HCT116 (cell line): ENCODE results near the gene SPIN2B. TPM values are rescaled to one million over a fixed set of nuclear protein-coding genes. Genes with fewer than 3 reads are reported as not detected.

Experiments
- ATAC-seq: fragments of 200-7000 bp; cut with Tn5 transposase; 2 replicates; pipeline ENCODE4 v1.9.1; 2020; ENCODE audit warnings: mild to moderate bottlenecking, moderate library complexity
- BruUV-seq: library from RNA; stranded (reverse); fragments of 400-500 nt; replicated peaks from 2 replicates; lab custom pipeline; 2021; lab: Mats Ljungman, UMichigan
- CTCF ChIA-PET: fragments of 300-600 bp; sonication (Branson Sonifier 250); formaldehyde crosslinking; loops from one replicate; lab custom pipeline; 2021; ENCODE audit warnings: antibody characterized with exemption; lab: Charles Lee
- POLR2A ChIA-PET: fragments of 300-600, 350-600 bp; sonication (Branson Sonifier 250); formaldehyde crosslinking; loops from one replicate; lab custom pipeline; 2021; ENCODE audit warnings: antibody characterized with exemption; lab: Charles Lee
- RAD21 ChIA-PET, 2 experiments: fragments of 300-600 bp; sonication (Branson Sonifier 250); formaldehyde crosslinking; loops; one replicate each; lab custom pipeline; 2023; ENCODE audit warnings: low total read pairs in 2 of 2; ENCODE audit not compliant: uncharacterized antibody in 2 of 2, unreplicated experiment in 2 of 2, low non-redundant PET in 1 of 2; lab: Charles Lee
- DNase-seq: peaks from one replicate; pipeline ENCODE4 v3.0.0-alpha.2; 2010; ENCODE audit warnings: low read depth, low spot score
- H2AFZ ChIP-seq: fragments of 200-600 bp; shearing (Covaris generic), sonication (generic); 2 replicates; pipeline ENCODE4 v1.6.1; 2017; ENCODE audit warnings: low read depth, mixed run types, mixed read lengths, antibody characterized with exemption, low read length; ENCODE audit not compliant: poor library complexity, severe bottlenecking
- H3K27ac ChIP-seq: 2 replicates; pipeline ENCODE4 v1.5.1; 2012; ENCODE audit warnings: low read depth, low read length
- H3K27me3 ChIP-seq: fragments of 200-600 bp; sonication (generic); 2 replicates; pipeline ENCODE4 v1.6.1; 2016; ENCODE audit warnings: mixed run types, low read length, mixed read lengths; ENCODE audit not compliant: insufficient read depth
- H3K36me3 ChIP-seq, 2 experiments: fragments of 200-500 bp in 1 of 2; fragments of 200-600 bp in 1 of 2; sonication (Bioruptor generic) in 1 of 2; sonication (generic) in 1 of 2; 2 replicates each; pipeline versions ENCODE4 v1.5.1 to v1.6.1; 2014 to 2016; ENCODE audit warnings: low read length in 2 of 2, inconsistent platforms in 1 of 2, mixed read lengths in 1 of 2, mixed run types in 1 of 2; ENCODE audit not compliant: insufficient read depth in 2 of 2, control insufficient read depth in 1 of 2
- H3K4me1 ChIP-seq, 2 experiments: fragments of 200-600 bp in 1 of 2; sonication (generic) in 1 of 2; 2 replicates each; pipeline versions ENCODE4 v1.5.1 to v1.6.1; 2012 to 2017; ENCODE audit warnings: low read length in 2 of 2, inconsistent platforms in 1 of 2, mild to moderate bottlenecking in 1 of 2, mixed read lengths in 1 of 2, mixed run types in 1 of 2, moderate library complexity in 1 of 2; ENCODE audit not compliant: insufficient read depth in 2 of 2, control insufficient read depth in 1 of 2
- H3K4me2 ChIP-seq: fragments of 200-600 bp; sonication (generic); 2 replicates; pipeline ENCODE4 v1.6.1; 2017; ENCODE audit warnings: mixed run types, low read length, mixed read lengths
- H3K4me3 ChIP-seq, 2 experiments: fragments of 200-600 bp in 1 of 2; sonication (generic) in 1 of 2; replicated peaks in 1 of 2; 2 replicates each; pipeline ENCODE4 v1.5.1; 2011 to 2016; ENCODE audit warnings: low read length in 2 of 2, control low read depth in 1 of 2, low read depth in 1 of 2, mild to moderate bottlenecking in 1 of 2, mixed read lengths in 1 of 2, mixed run types in 1 of 2
- H3K79me2 ChIP-seq: fragments of 200-600 bp; sonication (generic); 2 replicates; pipeline ENCODE4 v1.6.1; 2017; ENCODE audit warnings: mild to moderate bottlenecking, mixed run types, low read length, moderate library complexity, mixed read lengths; ENCODE audit not compliant: insufficient read depth
- H3K9ac ChIP-seq: fragments of 200-600 bp; sonication (generic); 2 replicates; pipeline ENCODE4 v1.6.1; 2016; ENCODE audit warnings: low read length, mixed read lengths
- H3K9me2 ChIP-seq: fragments of 200-600 bp; sonication (generic), shearing (Covaris generic); 2 replicates; pipeline ENCODE4 v1.6.1; 2017; ENCODE audit warnings: mixed run types, mild to moderate bottlenecking, moderate library complexity; ENCODE audit not compliant: insufficient read depth
- H3K9me3 ChIP-seq, 2 experiments: fragments of 200-500 bp in 1 of 2; fragments of 200-600 bp in 1 of 2; sonication (Bioruptor generic) in 1 of 2; sonication (generic) in 1 of 2; 2 replicates each; pipeline ENCODE4 v1.6.1; 2014 to 2017; ENCODE audit warnings: low read length in 2 of 2, mixed read lengths in 2 of 2, inconsistent platforms in 1 of 2, low read depth in 1 of 2, mild to moderate bottlenecking in 1 of 2, mixed run types in 1 of 2, moderate library complexity in 1 of 2; ENCODE audit not compliant: control insufficient read depth in 1 of 2, insufficient read depth in 1 of 2
- H4K20me1 ChIP-seq: fragments of 200-600 bp; sonication (generic), shearing (Covaris generic); 2 replicates; pipeline ENCODE4 v1.6.1; 2017; ENCODE audit warnings: mixed run types, mild to moderate bottlenecking, moderate library complexity; ENCODE audit not compliant: insufficient read depth
- CEBPB ChIP-seq: IDR thresholded peaks from 2 replicates; pipeline ENCODE4 v1.6.1; 2012; ENCODE audit warnings: low read depth
- CTCF ChIP-seq, 3 experiments: fragments of 200-600 bp in 1 of 3; sonication (generic) in 1 of 3; IDR thresholded peaks in 2 of 3; conservative IDR thresholded peaks in 1 of 3; 2 replicates each; pipeline ENCODE4 v1.5.1; 2012 to 2017; ENCODE audit warnings: low read depth in 2 of 3, low read length in 2 of 3, antibody characterized with exemption in 1 of 3, borderline replicate concordance in 1 of 3, control low read depth in 1 of 3, mild to moderate bottlenecking in 1 of 3, mixed read lengths in 1 of 3, mixed run types in 1 of 3, moderate library complexity in 1 of 3; ENCODE audit not compliant: insufficient read depth in 1 of 3
- EGR1 ChIP-seq: IDR thresholded peaks from 2 replicates; pipeline ENCODE4 v1.6.1; 2012; ENCODE audit warnings: low read depth
- ELF1 ChIP-seq: IDR thresholded peaks from 2 replicates; pipeline ENCODE4 v1.6.1; 2012; ENCODE audit warnings: low read depth, borderline replicate concordance
- EZH2 ChIP-seq: fragments of 200-600 bp; sonication (generic); IDR thresholded peaks from 2 replicates; pipeline ENCODE4 v1.6.1; 2017; ENCODE audit warnings: antibody characterized with exemption, mixed run types
- EZH2phosphoT487 ChIP-seq: fragments of 200-600 bp; IDR thresholded peaks from 2 replicates; pipeline ENCODE4 v1.6.1; 2018; ENCODE audit warnings: antibody characterized with exemption, borderline replicate concordance
- FOSL1 ChIP-seq: IDR thresholded peaks from 2 replicates; pipeline ENCODE4 v1.6.1; 2012; ENCODE audit warnings: low read depth
- JUND ChIP-seq: IDR thresholded peaks from 2 replicates; pipeline ENCODE4 v1.6.1; 2012
- MAX ChIP-seq: IDR thresholded peaks from 2 replicates; pipeline ENCODE4 v1.6.1; 2012
- POLR2AphosphoS5 ChIP-seq: IDR thresholded peaks from 2 replicates; pipeline ENCODE4 v1.6.1; 2011; ENCODE audit warnings: mild to moderate bottlenecking, low read depth, low read length, moderate library complexity
- RAD21 ChIP-seq: IDR thresholded peaks from 2 replicates; pipeline ENCODE4 v1.6.1; 2012; ENCODE audit warnings: low read depth, mild to moderate bottlenecking
- SIN3A ChIP-seq: IDR thresholded peaks from 2 replicates; pipeline ENCODE4 v1.6.1; 2012; ENCODE audit warnings: low read depth
- SP1 ChIP-seq: IDR thresholded peaks from 2 replicates; pipeline ENCODE4 v1.6.1; 2012; ENCODE audit warnings: low read depth
- SRF ChIP-seq: IDR thresholded peaks from 2 replicates; pipeline ENCODE4 v1.6.1; 2012; ENCODE audit warnings: low read depth
- TCF7L2 ChIP-seq: IDR thresholded peaks from 2 replicates; pipeline ENCODE4 v1.7.0; 2011; ENCODE audit warnings: borderline replicate concordance, inconsistent platforms; ENCODE audit not compliant: insufficient read depth, insufficient read length; ENCODE audit errors: extremely low read depth
- ZBTB33 ChIP-seq: IDR thresholded peaks from 2 replicates; pipeline ENCODE4 v1.6.1; 2011; ENCODE audit warnings: mild to moderate bottlenecking, low read length, moderate library complexity; ENCODE audit not compliant: insufficient replicate concordance; ENCODE audit errors: extremely low read depth
- intact Hi-C: fragments of 100-400 bp; cut with micrococcal nuclease; formaldehyde crosslinking; loops from 2 replicates; pipeline ENCODE4 v1.10.0; 2022
- total RNA-seq: library from RNA; stranded (reverse); gene quantifications from one replicate; pipeline ENCODE4 v1.2.1, GENCODE V29; 2021; ENCODE audit not compliant: unreplicated experiment

SPIN2B gene
- total RNA-seq, 1 experiment from 2014 or later: 9.3 TPM

GRCh38 chrX:57135287-57135686 is 13.9 kb upstream of the SPIN2B start:
- POLR2A ChIA-PET: no interaction called here
- Histone ChIP-seq H3K9me2 (no peaks in the 10 kb centered on the region), H2AFZ (no peak overlapping the region)
- no peak for TF ChIP-seq CTCF (IDR thresholded peaks at IDR 0.05 in 2 of 3, conservative IDR thresholded peaks at IDR 0.05 in 1 of 3; ENCODE audit: borderline replicate concordance in 1 of 3, insufficient read depth in 1 of 3, low read depth in 2 of 3, low read length in 2 of 3)
- no peak for TF ChIP-seq SIN3A
- TF ChIP-seq ELF1: no peak
- TF ChIP-seq EZH2phosphoT487: no peak
- no peak for TF ChIP-seq JUND
- TF ChIP-seq POLR2AphosphoS5: no peak
- no peak for TF ChIP-seq RAD21
- TF ChIP-seq EZH2: no peak
- no peak for TF ChIP-seq MAX
- TF ChIP-seq FOSL1: no peak
- TF ChIP-seq, all 23 proteins: peak for 0
- H3K4me3 ChIP-seq: no peak overlapping the region
- no peaks in the 10 kb centered on the region for H3K9me3 ChIP-seq
- DNase-seq (no peak), ATAC-seq (no peak)
- H3K4me2 ChIP-seq: no peak overlapping the region
- ChIA-PET CTCF (no interaction called here), RAD21 (no interaction called here)
- BruUV-seq: no TSS peak
- H3K27ac ChIP-seq: no peak overlapping the region
- H3K4me1 ChIP-seq: no peaks in the 10 kb centered on the region
- intact Hi-C loops: no loop called here
- H4K20me1 ChIP-seq: no peaks in the 10 kb centered on the region
- no peak overlapping the region for H3K9ac ChIP-seq
- no peaks in the 10 kb centered on the region for H3K27me3 ChIP-seq
- no peaks in the 10 kb centered on the region for H3K36me3 ChIP-seq
- H3K79me2 ChIP-seq: no peaks in the 10 kb centered on the region

- Histone ChIP-seq H3K9me2 (no peaks in the 10 kb centered on the region), H3K4me1 (no peaks in the 10 kb centered on the region), H3K36me3 (no peaks in the 10 kb centered on the region), H3K9ac (no peak overlapping the region), H3K9me3 (no peaks in the 10 kb centered on the region), H4K20me1 (no peaks in the 10 kb centered on the region), H3K4me3 (no peak overlapping the region), H2AFZ (no peak overlapping the region), H3K79me2 (no peaks in the 10 kb centered on the region), H3K27me3 (no peaks in the 10 kb centered on the region), H3K27ac (no peak overlapping the region), H3K4me2 (no peak overlapping the region)
- ATAC-seq (no peak), DNase-seq (no peak)
- CTCF ChIA-PET: no interaction called here
- POLR2A ChIA-PET: no interaction called here
- TF ChIP-seq EZH2 (no peak), ZBTB33 (no peak), TCF7L2 (no peak), CEBPB (no peak), ELF1 (no peak), EGR1 (no peak), FOSL1 (no peak), SIN3A (no peak), RAD21 (no peak), EZH2phosphoT487 (no peak), SRF (no peak), SP1 (no peak)
- no TSS peak for BruUV-seq
- intact Hi-C loops: no loop called here
- RAD21 ChIA-PET: no interaction called here
Observed at GRCh38 chrX:57134702-57135101, 13.4 kb upstream of the SPIN2B start.
